Neural progenitor cell (in vitro differentiated cells): ENCODE measurements around the gene NUDT3. TPM values are rescaled to one million over a fixed set of nuclear protein-coding genes. Genes with fewer than 3 reads are reported as not detected.

Experiments
- DNase-seq: peaks from one replicate; pipeline ENCODE4 v3.0.0-alpha.2; 2016; ENCODE audit warnings: low spot score
- H2AFZ ChIP-seq: fragments of 200-600 bp; sonication (generic); replicated peaks from 2 replicates; pipeline ENCODE4 v1.6.1; 2016; ENCODE audit warnings: antibody characterized with exemption
- H3F3A ChIP-seq: fragments of 200-600 bp; sonication (generic); 2 replicates; pipeline ENCODE4 v1.6.1; 2016; ENCODE audit warnings: antibody characterized with exemption, low read depth
- H3K27ac ChIP-seq: fragments of 200-600 bp; sonication (generic); 2 replicates; pipeline ENCODE4 v1.5.1; 2016; ENCODE audit warnings: mild to moderate bottlenecking
- H3K27me3 ChIP-seq: fragments of 200-600 bp; sonication (generic); 2 replicates; pipeline ENCODE4 v1.6.1; 2016; ENCODE audit warnings: mild to moderate bottlenecking, moderate library complexity
- H3K36me3 ChIP-seq: fragments of 200-600 bp; sonication (generic); 2 replicates; pipeline ENCODE4 v1.5.1; 2016
- H3K4me1 ChIP-seq: fragments of 200-600 bp; sonication (generic); 2 replicates; pipeline ENCODE4 v1.6.1; 2016; ENCODE audit warnings: mixed run types
- H3K4me2 ChIP-seq: fragments of 200-600 bp; sonication (generic); 2 replicates; pipeline ENCODE4 v1.6.1; 2016
- H3K4me3 ChIP-seq: fragments of 200-600 bp; sonication (generic); 2 replicates; pipeline ENCODE4 v1.5.1; 2016
- H3K79me2 ChIP-seq: fragments of 200-600 bp; sonication (generic); 2 replicates; pipeline ENCODE4 v1.6.1; 2016; ENCODE audit warnings: low read depth
- H3K9ac ChIP-seq: fragments of 200-600 bp; sonication (generic); 2 replicates; pipeline ENCODE4 v1.6.1; 2016
- H3K9me3 ChIP-seq: fragments of 200-600 bp; sonication (generic); 2 replicates; pipeline ENCODE4 v1.5.1; 2016; ENCODE audit warnings: low read depth
- H4K20me1 ChIP-seq: fragments of 200-600 bp; sonication (generic); 2 replicates; pipeline ENCODE4 v1.6.1; 2016; ENCODE audit warnings: low read depth
- H3K27ac Mint-ChIP-seq: 3 replicates; pipeline ENCODE4 v1.8.0; 2021; ENCODE audit warnings: mixed read lengths
- H3K27me3 Mint-ChIP-seq: 2 replicates; pipeline ENCODE4 v1.8.0; 2022; ENCODE audit warnings: low read depth, mild to moderate bottlenecking, inconsistent platforms, moderate library complexity, mixed read lengths; ENCODE audit not compliant: insufficient read depth
- H3K36me3 Mint-ChIP-seq: 3 replicates; pipeline ENCODE4 v1.8.0; 2021; ENCODE audit warnings: mixed read lengths
- H3K4me1 Mint-ChIP-seq: 3 replicates; pipeline ENCODE4 v1.8.0; 2021; ENCODE audit warnings: mixed read lengths
- H3K4me3 Mint-ChIP-seq: 3 replicates; pipeline ENCODE4 v1.8.0; 2021; ENCODE audit warnings: mild to moderate bottlenecking, moderate library complexity, mixed read lengths
- H3K9me3 Mint-ChIP-seq: 3 replicates; pipeline ENCODE4 v1.8.0; 2020; ENCODE audit warnings: mixed read lengths
- EZH2 ChIP-seq: fragments of 200-600 bp; sonication (generic); IDR thresholded peaks from 2 replicates; pipeline ENCODE4 v1.6.1; 2017; ENCODE audit warnings: antibody characterized with exemption, mild to moderate bottlenecking, moderate library complexity
- EZH2phosphoT487 ChIP-seq: fragments of 200-600 bp; sonication (generic); IDR thresholded peaks from 2 replicates; pipeline ENCODE4 v1.6.1; 2017; ENCODE audit warnings: antibody characterized with exemption
- total RNA-seq: library from RNA; depleted of rRNA; stranded (reverse); fragments of >200 nt; gene quantifications from 2 replicates; pipeline ENCODE4 v1.2.3, GENCODE V29; 2015; ENCODE audit warnings: low replicate concordance
- TF ChIP-seq, protein P1 (sequence below): fragments of 200-600 bp; sonication (generic); IDR thresholded peaks from 2 replicates; pipeline ENCODE4 v1.5.1; 2017; ENCODE audit warnings: antibody characterized with exemption, mild to moderate bottlenecking

Gene NUDT3
- total RNA-seq, 1 donor from 2014 or later: 35.7 TPM

GRCh38 chr6:34305497-34305896, 87.0 kb downstream of the NUDT3 start:
- Mint-ChIP-seq H3K4me1 (no peaks in the 10 kb centered on the region), H3K27ac (no peak overlapping the region), H3K36me3 (no peaks in the 10 kb centered on the region), H3K4me3 (no peak overlapping the region), H3K27me3 (no peaks in the 10 kb centered on the region), H3K9me3 (no peaks in the 10 kb centered on the region)
- no peak overlapping the region for H3K9ac ChIP-seq
- H4K20me1 ChIP-seq: peaks cover 14% of the 10 kb centered on the region
- H3K79me2 ChIP-seq: peaks cover 20% of the 10 kb centered on the region
- TF ChIP-seq, protein P1, sequence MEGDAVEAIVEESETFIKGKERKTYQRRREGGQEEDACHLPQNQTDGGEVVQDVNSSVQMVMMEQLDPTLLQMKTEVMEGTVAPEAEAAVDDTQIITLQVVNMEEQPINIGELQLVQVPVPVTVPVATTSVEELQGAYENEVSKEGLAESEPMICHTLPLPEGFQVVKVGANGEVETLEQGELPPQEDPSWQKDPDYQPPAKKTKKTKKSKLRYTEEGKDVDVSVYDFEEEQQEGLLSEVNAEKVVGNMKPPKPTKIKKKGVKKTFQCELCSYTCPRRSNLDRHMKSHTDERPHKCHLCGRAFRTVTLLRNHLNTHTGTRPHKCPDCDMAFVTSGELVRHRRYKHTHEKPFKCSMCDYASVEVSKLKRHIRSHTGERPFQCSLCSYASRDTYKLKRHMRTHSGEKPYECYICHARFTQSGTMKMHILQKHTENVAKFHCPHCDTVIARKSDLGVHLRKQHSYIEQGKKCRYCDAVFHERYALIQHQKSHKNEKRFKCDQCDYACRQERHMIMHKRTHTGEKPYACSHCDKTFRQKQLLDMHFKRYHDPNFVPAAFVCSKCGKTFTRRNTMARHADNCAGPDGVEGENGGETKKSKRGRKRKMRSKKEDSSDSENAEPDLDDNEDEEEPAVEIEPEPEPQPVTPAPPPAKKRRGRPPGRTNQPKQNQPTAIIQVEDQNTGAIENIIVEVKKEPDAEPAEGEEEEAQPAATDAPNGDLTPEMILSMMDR: no peak
- no peak for TF ChIP-seq EZH2
- TF ChIP-seq EZH2phosphoT487: no peak
- H3K36me3 ChIP-seq: no peaks in the 10 kb centered on the region
- DNase-seq: no peak
- H3K4me2 ChIP-seq: no peak overlapping the region
- H3K4me1 ChIP-seq: no peaks in the 10 kb centered on the region
- H3K27ac ChIP-seq: no peak overlapping the region
- H3K27me3 ChIP-seq: no peaks in the 10 kb centered on the region
- H2AFZ ChIP-seq: no peak overlapping the region
- no peak overlapping the region for H3K4me3 ChIP-seq
- no peaks in the 10 kb centered on the region for H3F3A ChIP-seq
- no peaks in the 10 kb centered on the region for H3K9me3 ChIP-seq

DNA sequence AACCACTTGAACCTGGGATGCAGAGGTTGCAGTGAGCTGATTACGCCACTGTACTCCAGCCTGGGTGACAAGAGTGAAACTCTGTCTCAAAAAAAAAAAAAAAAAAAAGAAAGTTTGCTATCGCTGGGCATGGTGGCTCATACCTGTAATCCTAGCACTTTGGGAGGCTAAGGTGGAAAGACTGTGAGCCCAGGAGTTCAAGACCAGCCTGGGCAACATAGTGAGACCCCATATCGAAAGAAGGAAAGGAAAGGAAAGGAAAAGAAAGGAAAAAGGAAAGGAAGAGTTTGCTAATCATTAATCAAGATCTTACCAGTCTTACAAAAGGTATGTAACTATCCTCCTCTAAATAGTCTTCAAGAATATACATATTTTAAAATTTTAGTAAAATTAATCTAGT, 88.3 kb downstream of the NUDT3 start:
- Histone ChIP-seq H3K9me3 (no peaks in the 10 kb centered on the region), H3K4me2 (no peak overlapping the region), H3K36me3 (no peaks in the 10 kb centered on the region), H3K4me1 (no peaks in the 10 kb centered on the region), H3K27me3 (no peaks in the 10 kb centered on the region), H4K20me1 (peaks cover 4% of the 10 kb centered on the region), H3K4me3 (no peak overlapping the region), H3F3A (no peaks in the 10 kb centered on the region), H2AFZ (no peak overlapping the region), H3K9ac (no peak overlapping the region), H3K27ac (no peak overlapping the region), H3K79me2 (peaks cover 11% of the 10 kb centered on the region)
- Mint-ChIP-seq H3K9me3 (no peaks in the 10 kb centered on the region), H3K4me3 (no peak overlapping the region), H3K36me3 (no peaks in the 10 kb centered on the region), H3K27me3 (no peaks in the 10 kb centered on the region), H3K27ac (no peak overlapping the region), H3K4me1 (no peaks in the 10 kb centered on the region)
- no peak for DNase-seq
- TF ChIP-seq, protein P1: no peak
- TF ChIP-seq EZH2phosphoT487: no peak
- no peak for TF ChIP-seq EZH2

DNA sequence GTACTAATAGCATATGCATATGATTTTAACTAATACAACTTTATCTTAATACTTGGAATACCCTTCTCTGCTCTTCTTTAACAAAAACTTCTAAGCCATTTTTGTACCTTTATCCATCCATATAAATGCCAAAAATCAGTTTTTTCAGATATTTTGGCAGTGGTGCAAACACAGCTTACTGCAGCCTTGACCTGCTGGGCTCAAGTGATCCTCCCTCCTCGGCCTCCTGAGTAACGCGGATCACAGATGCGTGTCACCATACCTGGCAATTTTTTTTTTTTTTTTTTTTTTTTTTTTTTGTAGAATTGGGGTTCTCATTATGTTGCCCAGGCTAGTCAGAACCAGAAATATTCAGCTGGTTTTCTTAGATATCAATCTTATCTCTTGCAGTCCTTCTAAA, 89.5 kb downstream of the NUDT3 start:
- no peaks in the 10 kb centered on the region for H3K9me3 Mint-ChIP-seq
- Histone ChIP-seq H3F3A (no peaks in the 10 kb centered on the region), H3K27ac (no peak overlapping the region), H3K79me2 (peaks cover 6% of the 10 kb centered on the region), H4K20me1 (no peaks in the 10 kb centered on the region), H3K4me3 (no peak overlapping the region), H3K9ac (no peak overlapping the region), H3K9me3 (no peaks in the 10 kb centered on the region), H3K36me3 (no peaks in the 10 kb centered on the region), H3K4me2 (no peak overlapping the region), H3K4me1 (no peaks in the 10 kb centered on the region), H3K27me3 (no peaks in the 10 kb centered on the region), H2AFZ (no peak overlapping the region)
- H3K36me3 Mint-ChIP-seq: no peaks in the 10 kb centered on the region
- H3K27me3 Mint-ChIP-seq: no peaks in the 10 kb centered on the region
- no peak overlapping the region for H3K4me3 Mint-ChIP-seq
- no peak overlapping the region for H3K27ac Mint-ChIP-seq
- no peak for DNase-seq
- TF ChIP-seq, protein P1: no peak
- TF ChIP-seq EZH2: no peak
- no peak for TF ChIP-seq EZH2phosphoT487
- H3K4me1 Mint-ChIP-seq: no peaks in the 10 kb centered on the region
